Right lobe of liver (tissue), 6 donors: ENCODE data around the gene SCAMP2. TPM values are rescaled to one million over a fixed set of nuclear protein-coding genes. Genes with fewer than 3 reads are reported as not detected.

Experiments
- ATAC-seq, 4 donors: fragments of 200-7000 bp; cut with Tn5 transposase; one replicate each; pipeline ENCODE4 v1.9.1; 2020; ENCODE audit warnings: mild to moderate bottlenecking in 4 of 4, moderate library complexity in 4 of 4
- DNase-seq, 3 donors: peaks; one replicate each; pipeline ENCODE4 v3.0.0-alpha.2; 2020
- H3K27ac ChIP-seq, 3 donors: fragments of 200-600 bp; one replicate each; pipeline ENCODE4 v1.8.0; 2022
- H3K27me3 ChIP-seq, 2 donors: fragments of 200-600 bp; one replicate each; pipeline ENCODE4 v1.8.0; 2022
- H3K36me3 ChIP-seq, 4 donors: fragments of 200-600 bp; sonication (generic) in 1 of 4; one replicate each; pipeline versions ENCODE4 v1.5.1 to v1.8.0; 2017 to 2022; ENCODE audit warnings: control low read depth in 1 of 4
- H3K4me1 ChIP-seq, 4 donors: fragments of 200-600 bp; sonication (generic) in 1 of 4; one replicate each; pipeline versions ENCODE4 v1.5.1 to v1.8.0; 2017 to 2022; ENCODE audit warnings: control low read depth in 1 of 4
- H3K4me3 ChIP-seq, 3 donors: fragments of 200-600 bp; one replicate each; pipeline ENCODE4 v1.8.0; 2022
- H3K9me3 ChIP-seq, 4 donors: fragments of 200-600 bp; sonication (generic) in 1 of 4; one replicate each; pipeline versions ENCODE4 v1.5.1 to v1.8.0; 2017 to 2022; ENCODE audit warnings: control low read depth in 1 of 4
- CTCF ChIP-seq, 4 donors: fragments of 200-600 bp in 3 of 4; fragments of 450-650 bp in 1 of 4; IDR thresholded peaks; one replicate each; pipeline versions ENCODE4 v1.5.1 to v1.8.0; 2016 to 2022; ENCODE audit warnings: antibody characterized with exemption in 4 of 4, mild to moderate bottlenecking in 2 of 4
- POLR2A ChIP-seq: fragments of 450-650 bp; IDR thresholded peaks from one replicate; pipeline ENCODE4 v1.6.1; 2017; ENCODE audit warnings: antibody characterized with exemption, mild to moderate bottlenecking
- WGBS: methylation state at CpG from one replicate; pipeline ENCODE4 v1.1.6; 2018; ENCODE audit warnings: low coverage, low lambda C conversion rate; ENCODE audit not compliant: insufficient coverage; ENCODE audit errors: missing lambda C conversion rate; 5-methylcytosine and 5-hydroxymethylcytosine counted together
- intact Hi-C, 2 donors: fragments of 100-400 bp; cut with DNase I; formaldehyde crosslinking; loops; one replicate each; pipeline versions ENCODE4 v1.11.2 to v1.14.1; 2022
- total RNA-seq, 6 experiments: library from RNA; depleted of rRNA in 2 of 6; stranded (reverse); fragments of >200 nt in 2 of 6; fragmentation: NEBNext Ultra II Directional in 3 of 6; extraction: Animal tissue kit (Norgen Biotek cat#: 25700) in 3 of 6; gene quantifications; one replicate each; pipeline versions ENCODE4 v1.1.0 to v1.2.4, GENCODE V29; 2016 to 2023
- donor health status: DM: no; HTN: yes; CAD: no.
- donor health status: DM: no; HTN: no; CAD: no.
- donor health status: DM: no; HTN: no; CAD: no.
- donor health status: DM: no; HTN: yes; CAD: no.
- donor health status: DM: no; HTN: yes; CAD: no.

Gene SCAMP2
- total RNA-seq, 6 experiments from 2014 or later = 33.9 to 45.9 (median 41.7) TPM

GRCh38 chr15:74885461-74885860 is 12.3 kb upstream of the SCAMP2 start:
- ATAC-seq (no peak), DNase-seq (no peak)
- Histone ChIP-seq H3K27me3 (no peaks in the 10 kb centered on the region), H3K4me3 (no peak overlapping the region), H3K4me1 (peaks cover 0 to under 1% (median under 1%) of the 10 kb centered on the region in 4 donors), H3K9me3 (no peaks in the 10 kb centered on the region), H3K36me3 (no peaks in the 10 kb centered on the region), H3K27ac (no peak overlapping the region)
- intact Hi-C loops = no loop called here
- WGBS = 83% methylated on average over 5 of the region's 5 CpGs
- TF ChIP-seq POLR2A (no peak), CTCF (IDR thresholded peaks at IDR 0.05) (no peak)

GRCh38 chr15:74884428-74885223 is 11.5 kb upstream of the SCAMP2 start:
- no peaks in the 10 kb centered on the region for H3K36me3 ChIP-seq
- no peaks in the 10 kb centered on the region for H3K4me1 ChIP-seq
- no peak overlapping the region for H3K27ac ChIP-seq
- intact Hi-C loops = no loop called here
- no peak overlapping the region for H3K4me3 ChIP-seq
- H3K9me3 ChIP-seq = no peaks in the 10 kb centered on the region
- WGBS = 90% methylated on average over 2 of the region's 4 CpGs
- ATAC-seq (no peak), DNase-seq (no peak)
- no peak for TF ChIP-seq POLR2A
- TF ChIP-seq CTCF (IDR thresholded peaks at IDR 0.05) = no peak
- no peaks in the 10 kb centered on the region for H3K27me3 ChIP-seq

GRCh38 chr15:74882528-74882927 is 9.4 kb upstream of the SCAMP2 start:
- no peak for DNase-seq
- ATAC-seq = no peak
- TF ChIP-seq POLR2A (no peak), CTCF (IDR thresholded peaks at IDR 0.05) (no peak)
- whole genome bisulfite sequencing = 87% methylated on average over 5 of the region's 6 CpGs
- H3K27me3 ChIP-seq = no peaks in the 10 kb centered on the region
- no peak overlapping the region for H3K4me3 ChIP-seq
- no peaks in the 10 kb centered on the region for H3K36me3 ChIP-seq
- no peaks in the 10 kb centered on the region for H3K9me3 ChIP-seq
- no peak overlapping the region for H3K27ac ChIP-seq
- H3K4me1 ChIP-seq = no peaks in the 10 kb centered on the region
- intact Hi-C loops = no loop called here

GRCh38 chr15:74878273-74878672 is 5.1 kb upstream of the SCAMP2 start:
- no peak for ATAC-seq
- Histone ChIP-seq H3K27me3 (no peaks in the 10 kb centered on the region), H3K4me1 (peaks cover 0 to 7% (median 0%) of the 10 kb centered on the region in 4 donors), H3K27ac (no peak overlapping the region), H3K9me3 (no peaks in the 10 kb centered on the region), H3K36me3 (no peaks in the 10 kb centered on the region), H3K4me3 (no peak overlapping the region)
- no peak for TF ChIP-seq CTCF (IDR thresholded peaks at IDR 0.05)
- TF ChIP-seq POLR2A = no peak
- DNase-seq = no peak
- WGBS = 72% methylated on average over 4 of the region's 4 CpGs
- intact Hi-C loops = no loop called here
